GM19372 (cell line): ENCODE data around the gene NEK11.
"Not testable (repeated sequence)": the region's sequence is repeated elsewhere in the genome, so short reads cannot be mapped to it uniquely, and the experiment has no call there.

ENCODE experiments used
- ATAC-seq: cut with Tn5 transposase; IDR thresholded peaks from one replicate; pipeline ENCODE4 v1.9.1; 2021; ENCODE audit warnings: mild to moderate bottlenecking, low read depth, moderate library complexity; ENCODE audit not compliant: unreplicated experiment

The NEK11 gene

DNA sequence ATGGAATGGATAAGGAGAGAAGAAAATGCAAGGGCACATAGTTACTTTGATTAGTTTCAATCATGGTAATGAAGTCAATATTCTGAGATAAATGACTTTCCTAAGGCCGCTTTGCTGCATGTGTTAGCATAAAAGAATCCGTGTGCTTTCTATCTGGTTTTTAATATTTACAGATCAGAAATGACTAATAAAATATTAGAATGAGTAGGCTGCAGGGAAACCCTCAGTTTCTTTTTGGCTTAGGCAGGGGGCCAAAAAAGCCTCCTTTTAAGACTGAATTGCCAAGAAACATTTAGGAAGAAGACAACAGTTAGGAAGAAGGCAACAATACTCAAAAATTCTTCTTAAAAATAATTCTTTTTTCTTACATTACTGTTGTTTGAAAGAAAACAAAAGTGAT is 11.6 kb downstream of the NEK11 start:
- no peak for ATAC-seq

DNA sequence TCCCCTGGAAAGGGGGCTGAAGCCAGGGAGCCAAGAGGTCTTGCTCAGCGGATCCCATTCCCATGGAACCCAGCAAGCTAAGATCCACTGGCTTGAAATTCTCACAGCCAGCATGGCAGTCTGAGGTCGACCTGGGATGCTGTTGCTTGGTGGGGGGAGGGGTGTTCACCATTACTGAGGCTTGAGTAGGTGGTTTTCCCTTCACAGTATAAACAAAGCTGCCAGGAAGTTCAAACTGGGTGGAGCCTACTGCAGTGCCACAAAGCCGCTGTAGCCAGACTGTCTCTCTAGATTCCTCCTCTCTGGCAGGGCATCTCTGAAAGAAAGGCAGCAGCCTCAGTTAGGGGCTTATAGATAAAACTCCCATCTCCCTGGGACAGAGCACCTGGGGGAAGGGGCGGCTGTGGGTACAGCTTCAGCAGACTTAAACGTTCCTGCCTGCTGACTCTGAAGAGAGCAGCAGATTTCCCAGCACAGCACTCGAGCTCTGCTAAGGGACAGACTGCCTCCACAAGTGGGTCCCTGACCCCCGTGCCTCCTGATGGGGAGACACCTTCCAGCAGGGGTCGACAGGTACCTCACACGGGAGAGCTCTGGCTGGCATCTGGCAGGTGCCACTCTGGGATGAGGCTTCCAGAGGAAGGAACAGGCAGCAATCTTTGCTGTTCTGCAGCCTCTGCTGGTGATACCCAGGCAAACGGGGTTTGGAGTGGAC is 15.8 kb downstream of the NEK11 start:
- not testable (repeated sequence) for ATAC-seq

DNA sequence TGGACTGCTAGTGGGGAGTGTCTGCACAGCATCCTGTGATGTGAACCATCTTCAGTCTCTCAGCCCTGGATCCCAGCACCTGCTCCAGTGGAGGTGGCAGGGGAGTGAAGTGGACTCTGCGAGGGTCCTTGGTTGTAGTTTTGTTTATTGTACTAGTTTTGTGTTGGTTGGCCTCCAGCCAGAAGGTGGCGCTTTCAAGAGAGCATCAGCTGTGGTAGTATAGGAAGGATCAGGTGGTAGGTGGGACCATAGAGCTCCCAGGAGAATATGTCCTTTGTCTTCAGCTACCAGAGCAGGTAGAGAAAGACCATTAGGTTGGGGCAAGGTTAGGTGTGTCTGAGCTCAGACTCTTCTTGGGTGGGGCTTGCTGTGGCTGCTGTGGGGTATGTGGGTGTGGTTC is 20.9 kb downstream of the NEK11 start:
- no peak for ATAC-seq

DNA sequence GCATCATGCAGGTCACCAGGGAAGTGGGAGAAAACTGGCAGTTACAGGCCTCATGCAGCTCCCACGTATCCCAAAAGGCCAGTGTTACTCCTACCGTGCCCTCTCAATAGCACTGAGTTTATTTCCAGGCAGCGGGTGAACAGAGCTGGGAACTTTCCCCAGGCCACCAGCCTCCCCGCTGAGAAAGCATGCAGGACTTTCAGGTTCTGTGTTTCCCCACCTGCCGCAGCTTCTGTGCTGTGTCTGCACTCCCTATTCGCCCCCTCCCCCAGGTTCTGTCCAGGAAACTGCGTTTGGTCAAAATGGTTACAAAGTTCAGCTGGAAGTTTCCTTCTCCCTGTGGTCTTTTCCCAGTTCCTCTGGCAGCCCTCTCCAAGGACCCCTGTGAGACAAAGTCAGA is 21.4 kb downstream of the NEK11 start:
- ATAC-seq = no peak

DNA sequence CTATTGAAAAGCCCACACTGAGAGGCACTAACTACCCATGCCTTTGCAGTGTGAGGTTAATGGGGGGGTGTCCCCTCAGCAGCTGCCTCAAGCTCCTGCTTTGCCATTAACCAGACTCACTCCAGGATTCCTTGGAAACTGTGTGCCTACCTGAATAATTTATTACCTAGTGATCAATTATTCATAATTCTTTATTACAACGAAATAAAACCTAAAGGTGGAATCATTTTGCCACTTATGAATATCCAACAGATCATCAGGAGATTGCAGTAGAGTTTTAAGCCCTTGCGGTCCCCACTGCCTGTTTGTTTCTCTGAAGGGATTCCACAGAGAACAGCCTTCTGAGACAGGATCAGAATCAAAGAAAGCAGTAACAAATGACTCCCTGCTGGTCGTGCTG is 23.3 kb downstream of the NEK11 start:
- ATAC-seq = no peak

DNA sequence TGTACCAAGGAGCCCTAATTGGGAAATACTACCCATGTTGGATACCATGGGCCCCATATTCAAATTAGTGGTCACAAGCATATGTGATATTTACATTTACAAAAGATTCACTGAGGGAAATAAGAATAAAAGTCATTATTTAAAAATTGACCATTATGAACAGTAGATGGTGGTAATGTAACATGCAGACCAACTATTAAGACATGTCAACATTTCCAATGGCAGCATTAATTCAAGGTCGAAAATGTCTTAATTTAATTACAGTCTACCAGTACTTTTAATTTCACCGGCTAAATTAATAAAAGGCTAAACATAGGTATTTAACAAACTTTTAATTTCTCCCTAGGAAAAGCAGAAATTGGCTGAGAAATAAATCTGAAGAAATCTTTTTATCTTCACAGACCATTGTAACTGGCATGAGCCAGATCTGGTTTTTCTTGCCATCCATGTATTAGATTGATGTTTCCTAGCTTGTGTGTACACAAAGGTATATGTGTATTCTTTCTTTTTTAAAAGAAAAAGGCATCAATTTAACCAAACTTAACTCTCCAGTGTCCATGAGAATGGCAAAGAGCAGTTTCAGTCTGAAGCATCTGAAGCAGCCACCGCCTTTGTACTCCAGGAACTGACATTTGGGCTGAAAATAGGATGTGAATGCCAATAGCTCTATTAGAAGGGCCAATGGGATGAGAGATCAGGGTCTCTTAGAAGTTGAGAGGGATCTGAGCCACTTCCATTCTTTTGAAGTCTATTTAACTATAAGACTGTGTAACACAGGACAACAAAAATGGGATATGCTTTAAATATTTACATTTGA is 26.6 kb downstream of the NEK11 start:
- no peak for ATAC-seq

DNA sequence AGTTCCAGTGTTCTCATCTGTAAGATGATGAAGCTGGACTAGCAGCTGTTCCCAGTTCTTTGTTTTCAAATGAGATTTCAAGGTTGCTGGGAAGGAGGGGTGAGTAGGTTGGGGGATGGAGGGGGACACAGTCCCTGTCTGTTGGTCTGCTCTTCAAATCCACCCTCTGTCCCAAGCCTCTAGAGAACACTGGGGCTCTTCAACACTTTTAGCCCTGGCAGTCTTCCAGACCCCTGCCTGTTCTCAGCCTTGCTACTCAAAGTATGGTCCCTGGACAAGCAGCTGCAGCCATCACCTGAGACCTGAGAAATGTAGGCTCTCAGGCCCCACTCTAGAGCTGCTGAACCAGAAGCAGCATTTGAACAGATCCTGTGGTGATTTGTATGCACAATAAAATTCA is 41.3 kb downstream of the NEK11 start:
- no peak for ATAC-seq

DNA sequence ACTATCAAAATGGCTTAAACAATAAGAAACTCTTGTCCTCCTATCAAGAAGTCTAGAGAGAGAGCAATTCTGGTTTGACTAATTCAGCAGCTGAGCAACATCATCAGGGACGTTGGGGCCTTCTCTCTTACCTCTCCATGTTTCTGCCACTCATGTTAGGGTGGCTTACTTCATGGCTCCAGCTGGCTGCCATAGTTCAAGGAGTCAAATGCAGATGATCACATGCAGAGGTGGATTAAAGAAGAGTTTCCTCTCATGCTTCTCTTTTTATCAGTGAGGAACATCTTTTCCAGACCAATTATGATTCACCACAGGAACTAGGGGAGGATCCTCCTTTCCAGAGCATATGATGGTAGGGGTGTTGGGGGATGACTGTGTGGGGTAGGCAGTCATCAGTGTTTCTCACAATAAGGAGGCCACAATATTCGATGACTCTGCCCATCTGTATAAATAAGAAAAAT is 45.5 kb downstream of the NEK11 start:
- no peak for ATAC-seq

DNA sequence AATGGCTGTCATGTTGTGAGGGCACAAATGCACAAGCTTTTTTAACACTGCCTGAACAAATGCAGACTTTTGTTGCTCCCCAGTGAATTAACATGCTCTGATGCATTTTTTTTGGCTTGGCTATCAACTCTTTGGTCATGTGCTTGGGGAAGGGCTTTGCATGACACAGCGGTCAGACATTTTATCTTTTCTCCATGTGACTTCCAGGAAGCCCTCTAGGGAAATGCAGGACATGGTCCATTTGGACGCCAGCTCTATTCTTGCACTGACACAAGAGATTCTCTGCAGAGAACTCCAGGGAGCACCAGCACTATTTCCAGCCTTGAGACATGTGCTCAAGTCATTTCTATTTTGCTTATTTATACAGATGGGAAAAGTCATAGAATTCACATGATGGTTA is 46.2 kb downstream of the NEK11 start:
- no peak for ATAC-seq

DNA sequence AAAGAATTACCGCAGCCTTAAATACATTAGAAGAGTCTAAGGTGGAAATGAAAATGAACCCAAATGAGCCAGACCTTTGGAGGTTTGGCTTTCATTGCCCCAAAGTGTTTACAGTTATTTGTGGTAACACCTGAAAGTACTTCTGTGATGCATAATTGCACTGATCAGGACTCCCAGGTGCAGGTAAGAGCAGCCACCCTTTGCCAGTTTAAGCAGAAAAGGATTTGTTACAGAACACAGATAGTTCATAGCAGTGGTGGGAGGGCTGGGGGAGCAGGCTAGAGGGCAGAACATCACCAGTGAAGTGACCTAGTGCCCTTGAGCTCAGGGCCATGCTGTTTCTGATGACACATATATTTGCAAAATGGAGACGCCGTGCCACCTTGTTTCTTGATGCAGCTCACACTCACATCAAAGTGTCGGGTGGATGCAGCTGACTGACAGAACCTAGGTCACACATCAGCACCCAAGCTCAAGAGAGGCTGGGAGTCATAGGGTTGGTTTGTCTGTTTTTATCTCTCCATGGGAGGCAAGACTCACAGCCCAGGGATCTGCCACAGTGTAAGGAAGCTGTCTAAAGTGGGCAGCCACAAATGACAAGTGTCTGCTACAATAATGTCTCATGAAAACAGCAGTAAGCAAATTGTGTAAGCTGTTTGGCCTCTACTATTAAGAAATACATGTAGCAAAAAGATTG is 49.1 kb downstream of the NEK11 start:
- peak; percentile 60 for ATAC-seq

DNA sequence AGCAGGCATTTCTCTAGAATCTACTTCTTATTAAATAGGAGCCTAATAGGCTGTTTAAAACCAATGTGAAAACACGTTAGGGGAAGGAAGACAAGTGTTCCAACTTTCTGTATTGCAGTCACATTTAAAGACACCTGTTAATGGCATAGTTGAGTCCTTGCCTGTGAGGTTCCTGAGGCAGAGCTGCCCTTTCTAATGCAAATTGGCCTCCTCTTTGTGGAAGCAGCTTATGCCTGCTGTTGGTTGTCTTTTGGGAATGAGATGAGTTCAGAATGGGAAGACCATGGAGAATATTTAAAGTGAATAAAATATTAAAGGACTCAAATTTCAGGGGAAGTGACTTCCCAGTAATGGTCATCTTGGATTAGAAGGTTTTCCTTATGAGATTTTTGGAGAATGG is 51.2 kb downstream of the NEK11 start:
- ATAC-seq = no peak

DNA sequence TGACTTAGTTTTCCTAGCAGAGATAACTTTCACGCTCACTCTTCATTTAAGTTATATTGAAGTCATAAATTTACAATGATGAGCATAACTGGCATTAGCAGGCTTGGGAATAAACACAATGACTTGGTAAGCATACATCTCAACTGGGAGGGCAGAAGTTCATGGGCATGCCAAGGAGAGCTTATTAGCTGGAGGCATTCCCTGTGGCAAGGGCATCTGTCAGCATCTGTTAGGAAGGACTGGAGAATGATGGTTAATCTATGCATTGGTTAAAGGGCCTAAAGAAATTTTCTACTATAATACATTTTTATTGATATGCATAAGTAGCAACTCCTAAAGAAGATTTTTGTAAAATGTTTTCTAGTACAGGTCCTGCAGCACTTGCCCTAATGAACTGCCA is 52.4 kb downstream of the NEK11 start:
- no peak for ATAC-seq

DNA sequence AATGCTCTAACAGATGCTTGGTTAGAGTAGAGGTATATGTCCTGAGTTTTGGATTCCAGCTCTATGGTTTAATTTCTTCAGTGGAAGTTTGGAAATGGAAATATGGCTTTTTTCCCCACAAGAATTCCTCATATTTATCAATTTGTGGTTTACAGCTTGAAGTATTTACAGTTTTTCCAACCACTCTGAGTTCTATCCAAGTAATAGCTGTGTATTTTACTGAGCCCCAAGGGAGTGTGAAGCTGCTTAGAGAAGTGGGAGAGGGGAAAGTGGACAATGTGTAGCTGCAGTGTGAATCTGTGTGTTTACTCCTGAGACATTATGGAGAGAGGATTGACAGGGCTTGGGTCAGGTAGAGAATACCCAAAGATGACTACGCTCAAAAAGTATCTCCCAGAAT is 54.5 kb downstream of the NEK11 start:
- no peak for ATAC-seq

DNA sequence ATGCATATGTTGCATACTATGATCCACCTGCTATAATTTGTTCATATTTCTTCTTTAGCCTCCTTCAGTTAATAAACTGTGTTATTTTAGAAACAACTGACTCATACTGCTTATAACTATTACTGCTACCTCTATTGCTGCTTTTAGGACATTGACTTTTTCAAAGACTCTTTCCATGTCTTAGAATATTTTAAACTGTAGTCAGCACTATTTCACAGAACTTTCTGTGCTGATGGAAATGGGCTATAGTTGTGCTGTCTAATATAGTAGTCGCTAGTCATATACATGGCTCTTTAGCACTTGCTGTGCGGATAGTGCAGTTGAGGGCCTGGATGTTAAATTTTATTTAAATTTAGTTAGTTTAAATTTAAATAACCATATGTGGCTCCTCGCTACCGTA is 55.6 kb downstream of the NEK11 start:
- ATAC-seq = no peak

DNA sequence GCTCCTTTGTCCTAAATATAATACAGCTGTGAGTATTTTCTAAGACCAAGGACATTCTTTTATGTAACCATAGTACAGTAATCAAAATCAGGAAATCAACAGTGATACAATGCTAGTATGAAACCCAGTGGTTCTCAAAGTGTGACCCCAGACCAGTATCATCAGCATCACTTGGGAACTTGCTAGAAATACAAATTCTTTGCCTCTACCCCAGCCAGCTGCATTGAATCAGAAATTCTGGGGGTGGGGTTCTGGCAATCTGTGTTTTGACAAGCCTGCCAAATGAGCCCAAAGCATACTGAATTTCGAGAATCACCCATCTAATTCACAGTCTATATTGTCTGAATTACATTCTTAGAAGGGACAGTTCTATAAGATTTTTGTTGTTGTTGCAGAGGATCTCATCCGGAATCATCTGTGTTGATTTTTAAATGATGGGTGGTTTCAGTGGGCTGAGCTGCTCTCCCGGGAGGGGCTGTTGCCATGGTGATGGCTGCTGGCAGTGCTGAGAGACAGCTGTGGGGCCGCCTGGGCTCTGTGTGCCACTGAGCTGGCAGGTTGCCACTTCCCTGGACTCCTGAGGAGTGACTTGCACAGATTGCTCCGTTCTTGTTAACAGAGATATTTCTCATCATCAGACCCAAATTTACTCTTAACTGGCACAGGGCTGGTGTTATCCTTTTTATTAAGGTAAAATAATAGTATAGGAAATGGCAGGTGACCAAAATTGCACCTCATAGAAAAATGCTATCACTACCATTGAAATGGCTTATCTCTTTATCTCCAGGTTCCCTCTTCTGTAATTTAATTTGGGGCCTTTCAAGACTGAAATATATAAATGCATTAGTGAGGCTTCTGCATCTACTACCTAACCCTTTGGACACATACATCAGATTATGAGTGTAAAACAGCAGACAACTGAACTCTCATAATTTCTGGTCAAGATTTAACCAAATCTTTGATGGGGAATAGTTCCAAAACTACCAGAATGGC is 56.5 kb downstream of the NEK11 start:
- no peak for ATAC-seq

DNA sequence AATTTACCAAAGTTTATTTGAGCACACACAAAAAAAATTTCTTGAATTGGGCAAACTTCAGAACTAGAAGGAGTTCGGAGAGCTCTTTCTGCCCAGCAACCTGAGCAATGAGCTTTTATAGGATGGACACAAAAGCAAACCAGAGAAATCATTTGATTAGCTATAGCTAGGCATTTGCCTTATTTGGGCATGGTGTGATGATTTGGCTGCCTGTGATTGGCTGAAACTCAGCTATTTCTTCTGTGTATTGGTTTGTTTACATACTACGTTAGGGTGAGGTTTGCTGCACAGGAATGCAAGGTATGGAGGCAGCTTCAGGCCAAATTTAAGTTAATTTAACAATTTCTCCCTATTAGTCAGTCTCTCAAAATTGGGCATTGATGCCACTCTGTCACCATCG is 65.1 kb downstream of the NEK11 start:
- no peak for ATAC-seq

DNA sequence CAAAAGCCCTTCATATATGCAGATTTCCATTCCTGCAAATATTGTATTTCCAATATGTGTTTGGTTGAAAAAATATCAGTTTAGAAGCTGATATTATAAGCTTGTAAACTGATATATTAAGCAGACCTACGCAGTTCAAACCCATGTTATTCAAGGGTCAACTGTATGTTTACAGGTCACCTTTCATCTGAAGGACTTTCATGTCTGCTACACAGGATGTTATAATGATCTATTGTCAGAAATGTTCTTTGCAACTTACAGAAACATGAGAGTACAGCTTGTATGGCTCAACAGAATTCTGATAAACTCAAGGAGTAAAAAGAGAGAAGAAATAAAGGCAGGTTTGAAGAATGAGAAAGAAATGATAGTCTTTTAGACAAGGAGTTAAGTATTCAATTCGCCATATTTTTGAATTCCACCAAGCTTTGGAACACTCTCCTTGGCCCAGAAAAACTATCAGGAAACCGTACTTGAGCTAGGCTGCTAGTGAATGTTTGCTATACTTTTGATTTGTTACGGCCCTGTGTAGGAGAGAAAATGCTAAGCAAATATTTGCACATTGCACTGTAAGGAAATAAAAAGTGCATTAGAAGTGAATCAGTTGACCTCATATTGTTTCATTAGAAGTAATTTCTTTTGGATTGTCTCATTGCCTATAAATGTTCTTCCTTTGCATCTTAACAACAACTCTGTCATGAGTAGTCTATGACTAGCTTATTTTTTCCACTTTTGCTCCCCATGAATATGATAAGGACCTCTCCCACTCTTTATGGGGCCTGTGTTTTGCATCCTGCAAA is 81.2 kb downstream of the NEK11 start:
- no peak for ATAC-seq

DNA sequence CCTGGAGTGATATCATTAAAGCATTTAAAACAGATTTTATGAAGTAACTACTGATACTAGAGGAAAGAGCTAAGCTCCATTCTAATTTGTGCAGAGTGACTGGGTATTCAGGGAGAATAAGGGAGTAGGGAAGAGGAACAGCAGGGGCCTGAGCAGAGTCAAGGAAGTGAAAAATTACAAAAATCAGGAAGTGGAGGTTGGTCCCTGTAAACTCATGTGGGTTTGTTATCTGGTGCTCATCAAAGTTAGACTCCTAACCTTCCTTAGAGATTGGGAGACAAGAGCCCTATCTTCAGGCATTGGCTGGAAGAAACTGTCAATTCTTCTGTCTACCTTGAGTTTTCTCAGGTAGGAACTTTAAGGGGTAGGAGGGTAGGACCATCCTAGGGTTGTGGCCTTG is 82.5 kb downstream of the NEK11 start:
- ATAC-seq = no peak

DNA sequence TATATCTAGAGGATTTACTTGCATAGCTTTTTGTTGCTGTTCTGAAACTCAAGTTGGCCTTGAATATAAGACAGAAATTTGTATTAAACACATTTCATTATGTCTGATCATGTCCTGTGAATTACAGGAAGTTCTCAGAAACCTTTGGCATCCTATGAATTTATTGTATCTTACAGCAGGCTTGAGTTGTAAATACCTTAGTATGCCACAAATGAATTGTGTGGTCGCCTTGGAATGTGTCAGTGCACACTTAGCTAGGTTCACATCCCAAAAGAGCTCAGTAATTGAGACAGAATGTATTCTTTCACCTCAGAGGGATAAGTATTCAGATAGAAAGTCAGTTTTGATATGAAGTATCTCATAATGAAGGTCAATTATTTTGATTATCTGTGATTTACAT is 83.4 kb downstream of the NEK11 start:
- ATAC-seq = no peak
